NOMO-1 treated with dmso at 0.1 percent for 144 hours (cell line): ENCODE measurements around the gene S100B.

Experiments used
- DNase-seq: peaks from one replicate; lab custom pipeline; 2025; ENCODE audit not compliant: unreplicated experiment; lab: John Stamatoyannopoulos, UW

Gene S100B

GRCh38 chr21:46562472-46562871 lies 42.4 kb downstream of the S100B start:
- no peak for DNase-seq

GRCh38 chr21:46561445-46562090 lies 43.3 kb downstream of the S100B start:
- no peak for DNase-seq

GRCh38 chr21:46560568-46561444 lies 44.1 kb downstream of the S100B start:
- no peak for DNase-seq

GRCh38 chr21:46559291-46559983 lies 45.4 kb downstream of the S100B start:
- DNase-seq, result no peak

- no peak for DNase-seq
Measured at GRCh38 chr21:46557919-46558392, 46.9 kb downstream of the S100B start.

GRCh38 chr21:46557469-46557868 lies 47.4 kb downstream of the S100B start:
- DNase-seq, result no peak

GRCh38 chr21:46556802-46557201 lies 48.1 kb downstream of the S100B start:
- no peak for DNase-seq

- DNase-seq, result no peak
Measured at GRCh38 chr21:46555678-46556077, 49.2 kb downstream of the S100B start.

GRCh38 chr21:46555225-46555617 lies 49.7 kb downstream of the S100B start:
- DNase-seq, result no peak

- DNase-seq, result no peak
Measured at GRCh38 chr21:46554431-46555224, 50.3 kb downstream of the S100B start.

GRCh38 chr21:46553993-46554392 lies 50.9 kb downstream of the S100B start:
- DNase-seq, result no peak

- DNase-seq, result no peak
Measured at GRCh38 chr21:46552865-46553379, 52.0 kb downstream of the S100B start.

GRCh38 chr21:46552274-46552673 lies 52.6 kb downstream of the S100B start:
- DNase-seq, result peak; percentile 5

- peak; percentile 9 for DNase-seq
Measured at GRCh38 chr21:46551636-46552241, 53.1 kb downstream of the S100B start.

- DNase-seq, result no peak
Measured at GRCh38 chr21:46550116-46550941, 54.6 kb downstream of the S100B start.

GRCh38 chr21:46549650-46550049 lies 55.2 kb downstream of the S100B start:
- DNase-seq, result no peak
